Stimulated activated naive CD8-positive, alpha-beta T cell treated with anti-CD3 and anti-CD28 coated beads, Interleukin-15, Interleukin-2, amounts not matched to agents 100 U/mL and 50 U/mL, for 24 hours (primary cell): ENCODE data around the gene CACNA2D3.

Source experiments
- ATAC-seq: fragments of 150-1000 bp; cut with Tn5 transposase; one replicate; pipeline ENCODE4 v1.10.0; 2021
- DNase-seq: peaks from one replicate; pipeline ENCODE4 v3.0.0; 2021

The CACNA2D3 gene

DNA sequence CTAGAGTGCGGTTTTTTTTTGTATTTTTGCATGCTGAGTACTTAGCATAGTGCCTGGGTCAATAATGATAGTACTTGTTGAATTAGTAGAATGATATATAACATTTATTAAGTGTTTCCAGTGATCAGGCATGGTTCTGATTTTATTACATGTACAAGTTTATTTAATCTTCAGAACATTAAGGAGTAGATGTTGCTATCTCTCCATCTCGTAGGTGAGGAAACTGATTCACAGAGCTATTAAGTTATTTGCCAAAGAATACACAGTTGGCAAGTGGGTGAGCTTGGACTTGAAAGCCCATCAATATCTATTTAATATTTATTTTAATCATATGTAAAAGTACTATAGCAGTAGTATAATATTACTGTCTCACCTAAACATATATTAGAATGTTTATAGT is 219.5 kb downstream of the CACNA2D3 start:
- DNase-seq = no peak

DNA sequence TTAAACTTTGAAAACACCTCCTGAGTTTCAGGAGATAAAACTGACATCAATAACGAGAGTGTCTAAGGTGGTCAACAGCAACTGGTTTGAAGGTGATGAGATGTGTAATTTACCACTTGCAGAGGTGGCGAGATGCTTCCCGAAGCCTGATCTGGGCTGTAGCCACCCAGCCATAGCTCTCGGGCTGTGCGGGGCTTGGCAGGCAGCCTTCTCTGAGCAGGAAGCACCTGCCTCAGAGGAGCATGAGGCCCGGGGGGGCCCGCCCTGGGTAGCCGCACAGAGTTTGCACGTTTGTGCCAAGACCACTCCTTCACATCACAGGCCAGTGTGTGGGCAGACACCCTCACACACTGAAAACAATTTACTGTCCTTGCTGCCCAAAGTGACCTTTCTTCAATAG is 220.3 kb downstream of the CACNA2D3 start:
- DNase-seq (no peak), ATAC-seq (no peak)

More for the DNA sequence above, 219.5 kb downstream of the CACNA2D3 start:
- no peak for ATAC-seq

DNA sequence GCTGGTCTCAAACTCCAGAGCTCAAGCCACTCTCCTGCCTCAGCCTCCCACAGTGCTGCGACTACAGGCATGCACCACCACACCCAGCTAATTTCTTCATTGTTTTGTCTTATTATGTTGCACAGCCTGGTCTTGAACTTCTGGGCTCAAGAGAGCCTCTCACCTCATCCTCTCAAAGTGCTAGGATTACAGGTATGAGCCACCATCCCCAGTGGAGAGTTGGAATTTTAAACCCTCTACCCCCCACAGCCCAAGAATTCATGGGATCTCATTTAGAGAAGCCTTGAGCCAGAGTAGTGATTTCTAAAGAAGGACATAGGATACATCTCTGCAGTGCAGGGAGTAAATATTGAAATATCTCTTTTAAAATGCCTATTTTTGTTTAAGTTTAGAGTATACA is 221.1 kb downstream of the CACNA2D3 start:
- DNase-seq (no peak), ATAC-seq (no peak)

DNA sequence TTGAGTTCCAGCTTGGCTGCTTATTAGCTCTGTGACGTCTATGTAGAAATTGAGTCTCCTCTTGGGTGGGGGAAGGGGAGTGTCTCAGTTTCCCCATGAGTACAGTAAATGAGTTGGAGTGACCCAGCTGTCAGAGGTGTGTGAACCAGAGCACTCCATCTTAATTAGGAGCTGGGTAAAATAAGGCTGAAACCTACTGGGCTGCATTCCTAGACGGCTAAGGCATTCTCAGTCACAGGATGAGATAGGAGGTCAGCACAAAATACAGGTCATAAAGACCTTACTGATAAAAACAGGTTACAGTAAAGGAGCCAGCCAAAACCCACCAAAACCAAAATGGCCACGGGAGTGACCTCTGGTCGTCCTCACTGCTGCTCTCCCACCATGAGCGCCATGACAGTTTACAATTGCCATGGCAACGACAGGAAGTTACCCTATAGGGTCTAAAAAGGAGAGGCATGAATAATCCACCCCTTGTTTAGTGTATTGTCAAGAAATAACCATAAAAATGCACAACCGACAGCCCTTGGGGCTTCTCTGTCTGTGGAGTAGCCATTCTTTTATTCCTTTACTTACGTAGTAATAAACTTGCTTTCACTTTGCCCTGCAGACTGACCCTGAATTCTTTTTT is 222.4 kb downstream of the CACNA2D3 start:
- ATAC-seq = no peak
- no peak for DNase-seq

DNA sequence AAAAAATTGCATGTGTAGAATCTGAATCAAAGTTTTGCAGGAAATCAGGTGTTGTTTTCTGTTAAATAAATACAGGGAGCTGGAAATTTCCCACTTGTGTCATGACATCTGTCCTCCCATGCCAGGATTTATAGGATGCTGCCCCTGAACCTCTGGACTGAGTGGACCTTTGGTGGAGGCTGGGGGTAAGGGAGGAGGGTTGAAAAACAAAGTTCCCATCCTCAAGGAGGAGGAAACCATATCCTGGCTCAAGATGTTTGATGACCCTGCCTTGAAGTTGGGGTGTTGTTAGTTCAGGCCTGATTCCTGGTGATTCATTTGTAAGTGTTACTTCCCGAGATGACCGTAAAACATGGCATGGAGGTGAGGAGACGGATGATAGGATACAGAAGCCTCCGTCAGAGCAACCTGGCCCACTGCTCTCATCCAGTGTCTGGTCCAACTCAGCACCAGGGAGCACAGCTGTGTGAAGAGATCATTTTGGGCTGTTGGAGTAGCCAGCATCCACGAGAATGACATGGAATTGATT is 223.6 kb downstream of the CACNA2D3 start:
- no peak for DNase-seq
- ATAC-seq = no peak

DNA sequence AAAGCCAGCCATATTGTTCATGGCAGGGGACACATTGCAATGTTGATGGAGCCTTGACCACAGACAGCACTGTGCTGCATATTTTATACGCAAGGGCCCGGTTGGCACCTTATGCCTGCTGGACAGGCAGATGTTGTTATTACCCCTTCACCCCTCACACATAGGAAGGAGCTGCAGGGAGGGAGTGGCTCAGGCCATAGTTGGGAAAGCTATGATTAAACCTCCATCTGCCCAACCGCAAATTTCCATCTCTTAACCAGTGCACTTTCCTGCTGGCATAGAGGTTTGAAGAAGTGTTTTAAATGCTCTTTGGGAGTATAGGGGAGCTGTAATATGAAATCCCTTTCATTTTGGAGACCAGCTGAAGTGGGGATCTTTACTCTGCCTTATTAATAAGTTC is 224.7 kb downstream of the CACNA2D3 start:
- DNase-seq = no peak
- ATAC-seq = no peak

DNA sequence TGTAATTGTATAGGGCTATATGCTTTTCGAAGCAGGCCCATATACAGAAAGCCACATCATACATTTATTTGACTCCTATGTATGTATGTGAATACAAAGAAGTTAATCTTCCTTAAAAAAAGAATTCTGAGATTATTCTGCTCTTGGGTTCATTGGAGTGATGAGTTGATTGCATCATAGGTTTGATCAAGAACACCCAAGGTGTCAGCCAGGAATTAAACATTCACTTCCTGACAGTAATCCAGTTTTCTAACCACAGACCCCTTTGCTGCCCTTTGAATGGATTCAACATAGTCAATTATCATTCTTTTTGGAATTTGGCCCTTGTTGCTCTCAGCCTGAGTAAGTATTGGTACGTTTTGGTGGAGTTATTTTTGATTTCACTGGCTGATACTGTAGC is 225.6 kb downstream of the CACNA2D3 start:
- ATAC-seq = no peak
- DNase-seq = no peak

DNA sequence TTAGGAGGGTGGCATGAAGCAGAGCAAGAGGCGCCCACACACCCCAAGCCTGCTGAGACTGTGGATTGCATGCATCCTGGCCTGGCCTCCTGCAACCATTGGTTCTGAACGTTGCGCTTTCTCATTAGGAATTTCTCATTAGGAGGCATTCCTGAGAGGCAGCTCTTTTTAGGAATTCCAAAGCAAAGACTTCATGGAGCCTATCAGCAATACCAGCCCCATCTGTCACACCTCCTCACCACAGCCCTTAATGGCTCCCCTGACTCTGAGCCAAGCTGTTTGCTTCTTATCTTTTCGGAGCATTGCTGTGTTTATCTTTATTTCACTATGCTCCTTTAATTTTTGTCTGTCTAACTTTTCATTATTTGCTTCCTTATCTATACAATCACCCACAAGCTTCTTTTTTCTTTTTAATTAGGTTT is 226.9 kb downstream of the CACNA2D3 start:
- ATAC-seq = no peak

DNA sequence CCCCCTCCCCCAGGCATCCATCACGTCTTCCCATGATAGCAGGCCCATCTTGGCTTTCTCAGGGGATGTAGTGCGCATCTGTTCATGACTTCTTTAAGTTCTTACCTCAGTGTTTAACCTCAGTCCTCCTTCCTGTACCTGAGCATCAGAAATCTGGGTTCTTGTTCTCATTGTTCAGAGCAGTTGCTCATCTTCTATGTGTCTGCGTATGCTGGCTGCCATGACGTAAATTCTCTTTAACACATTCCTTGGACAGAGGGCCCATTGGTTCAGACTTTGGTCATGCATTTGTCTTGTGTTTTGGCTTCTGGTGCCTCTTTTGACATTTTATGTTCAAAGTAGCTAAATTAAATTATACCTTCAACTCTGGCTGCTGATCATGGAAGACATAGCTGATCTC is 227.3 kb downstream of the CACNA2D3 start:
- no peak for ATAC-seq
- no peak for DNase-seq

More for the DNA sequence above, 226.9 kb downstream of the CACNA2D3 start:
- no peak for DNase-seq

DNA sequence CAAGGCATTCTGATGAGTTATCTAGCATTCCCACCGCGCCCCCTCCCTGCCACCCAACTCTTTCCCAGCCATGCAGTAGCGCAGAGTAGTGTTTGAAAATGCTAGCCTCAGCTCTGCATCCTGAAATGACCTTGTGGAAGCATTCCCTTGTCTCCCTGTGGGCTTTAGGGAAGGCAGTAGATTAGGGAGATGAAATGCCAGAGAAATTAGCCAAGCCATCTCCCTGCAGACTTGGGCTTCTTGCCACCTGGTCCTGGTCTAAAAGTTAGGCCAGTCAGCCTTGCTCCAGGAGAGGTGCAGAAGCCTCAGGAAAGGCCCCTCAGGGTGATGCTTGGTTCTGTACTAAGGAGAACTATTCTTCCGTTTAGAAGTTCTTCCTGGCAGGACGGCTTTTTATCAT is 231.2 kb downstream of the CACNA2D3 start:
- no peak for DNase-seq
- no peak for ATAC-seq

DNA sequence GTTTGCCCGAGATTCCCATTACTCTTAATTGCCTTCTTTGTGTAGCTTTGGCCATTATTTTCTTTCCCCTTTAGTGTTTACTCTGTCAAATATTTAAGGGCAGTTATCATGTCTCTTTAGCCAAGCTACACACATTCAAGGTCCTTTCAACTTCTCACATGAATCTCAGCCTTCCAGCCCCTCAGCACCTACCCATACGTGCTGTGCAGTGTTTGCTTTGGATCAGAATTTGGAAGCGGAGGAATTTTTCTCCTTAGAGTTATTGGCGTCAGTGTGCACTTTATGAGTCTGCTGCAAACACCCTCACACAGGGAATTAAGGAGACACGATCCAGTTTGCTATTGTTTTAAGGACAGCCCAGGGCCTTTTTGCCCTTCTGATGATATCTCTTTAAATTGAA is 231.6 kb downstream of the CACNA2D3 start:
- DNase-seq (no peak), ATAC-seq (no peak)

DNA sequence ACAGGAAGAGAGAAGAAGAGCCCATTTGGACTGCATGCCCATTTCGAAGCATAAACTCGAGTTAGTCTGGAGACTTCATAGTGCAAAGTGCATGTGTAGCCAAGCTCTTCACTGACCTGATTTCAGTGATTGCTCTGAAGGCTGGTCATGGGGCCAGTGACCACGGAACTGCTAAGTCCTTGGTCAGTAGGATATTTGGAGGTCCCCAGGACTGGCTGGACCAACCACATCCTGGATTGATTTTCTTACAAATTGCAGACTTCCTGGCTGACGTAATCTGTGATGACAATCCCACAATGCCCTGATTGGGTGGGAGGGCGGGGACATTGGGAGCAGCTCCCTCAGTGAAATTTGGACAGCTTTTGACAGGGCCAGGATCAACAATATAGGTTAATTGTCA is 233.4 kb downstream of the CACNA2D3 start:
- DNase-seq (no peak), ATAC-seq (no peak)

DNA sequence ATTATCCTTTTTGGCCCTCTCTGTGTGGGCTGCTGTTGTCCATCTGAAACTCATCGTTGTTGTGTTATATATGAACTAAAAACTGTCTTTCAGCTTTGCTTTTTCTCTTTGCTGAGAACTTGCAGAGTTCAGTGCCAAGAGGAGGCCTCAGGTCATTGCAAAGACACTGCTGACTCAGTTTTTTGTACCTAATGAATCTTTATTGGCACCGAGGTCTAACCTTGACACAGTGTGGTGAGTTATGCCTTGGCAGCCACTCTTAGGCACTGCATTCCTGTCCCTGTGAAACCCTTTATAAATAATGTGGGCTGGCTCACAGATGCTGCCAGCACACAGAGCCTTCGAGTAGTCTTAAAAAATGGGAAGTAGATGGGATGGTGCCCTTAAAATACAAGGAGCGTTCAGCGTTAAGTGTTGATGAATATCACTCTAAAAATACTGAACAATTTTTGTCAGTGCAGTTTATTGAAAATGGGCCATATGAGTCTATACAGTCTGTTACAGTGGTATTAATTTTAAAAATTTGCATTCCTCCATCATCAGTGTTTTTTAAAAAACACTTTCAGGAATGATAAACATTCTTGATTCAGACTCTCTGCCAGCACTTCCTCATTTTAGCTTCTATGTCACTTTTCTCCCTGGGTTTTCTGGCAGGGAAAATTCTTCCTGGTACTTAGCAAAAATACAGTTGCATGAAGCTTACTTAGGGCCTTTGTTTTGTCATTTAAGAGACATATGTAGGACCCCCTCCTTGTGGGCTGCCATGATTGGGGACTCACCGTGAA is 234.1 kb downstream of the CACNA2D3 start:
- no peak for DNase-seq
- ATAC-seq = no peak

DNA sequence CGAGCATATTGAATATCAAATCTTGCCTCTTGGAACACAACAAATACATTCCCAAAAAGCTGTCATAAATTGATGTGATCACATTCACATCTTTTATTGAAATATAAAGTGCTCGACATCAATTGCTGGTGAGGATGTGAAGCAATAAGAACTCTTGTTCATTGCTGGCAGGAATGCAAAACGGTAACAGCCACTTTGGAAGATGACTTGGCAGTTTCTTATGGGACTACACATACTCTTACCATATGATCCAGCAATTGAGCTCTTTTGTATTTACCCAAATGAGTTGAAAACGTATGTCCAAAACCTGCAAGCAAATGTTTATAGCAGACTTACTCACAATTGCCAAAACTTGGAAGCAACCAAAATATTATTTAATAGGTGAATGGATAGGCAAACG is 234.9 kb downstream of the CACNA2D3 start:
- DNase-seq = no peak
- no peak for ATAC-seq

DNA sequence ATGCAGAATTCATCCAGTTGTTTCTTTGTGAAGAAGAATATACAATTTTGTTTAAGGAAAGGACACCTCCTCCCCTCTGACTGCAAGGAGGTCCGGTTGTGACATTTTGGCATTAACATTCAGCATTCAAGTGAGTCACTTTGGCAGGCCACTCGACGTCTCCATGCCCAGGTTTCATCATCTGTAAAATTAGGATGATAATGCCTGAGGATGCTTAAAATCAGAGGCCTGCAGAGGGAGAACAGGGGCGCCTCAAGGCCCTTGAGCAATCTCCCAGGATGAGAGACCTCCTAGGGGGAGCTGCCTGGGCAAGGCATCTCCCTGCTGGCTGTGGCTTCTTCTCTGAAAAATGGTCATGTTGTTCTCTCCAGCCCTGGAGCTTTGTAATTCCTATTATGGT is 236.0 kb downstream of the CACNA2D3 start:
- no peak for DNase-seq
- ATAC-seq = no peak

DNA sequence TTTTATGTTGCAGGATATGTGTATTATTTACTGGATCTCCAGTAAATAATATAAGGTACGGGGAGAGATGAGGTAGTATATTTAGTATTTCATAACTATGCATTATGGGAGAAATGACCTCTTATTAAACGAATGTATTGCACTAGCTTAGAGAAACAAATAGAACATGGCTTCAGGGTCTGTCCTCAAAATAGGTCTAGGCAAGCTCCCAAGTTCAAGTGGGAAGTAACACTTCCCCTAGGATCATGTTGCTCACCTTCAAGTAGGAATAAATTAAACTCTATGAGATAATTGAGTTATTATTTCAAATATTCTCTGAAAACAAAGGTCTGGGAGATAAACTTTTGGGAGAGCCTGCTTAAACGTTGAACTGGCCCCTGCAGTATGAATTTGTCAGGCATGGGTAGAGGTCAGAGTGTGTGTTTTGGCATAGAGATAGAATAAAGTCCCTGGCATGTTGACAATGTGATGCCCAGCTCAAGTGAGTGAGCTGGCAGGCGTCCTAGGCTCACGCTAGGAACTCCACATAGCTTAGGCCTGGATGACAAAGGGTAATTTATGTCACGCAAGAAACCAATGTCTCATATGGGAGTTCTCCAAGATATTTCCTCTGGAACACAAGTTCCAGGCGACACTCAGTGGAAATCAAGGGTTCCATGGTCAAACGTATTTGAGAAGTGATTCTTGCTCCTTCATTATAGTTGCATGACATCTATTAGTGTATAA is 236.8 kb downstream of the CACNA2D3 start:
- DNase-seq (no peak), ATAC-seq (no peak)

DNA sequence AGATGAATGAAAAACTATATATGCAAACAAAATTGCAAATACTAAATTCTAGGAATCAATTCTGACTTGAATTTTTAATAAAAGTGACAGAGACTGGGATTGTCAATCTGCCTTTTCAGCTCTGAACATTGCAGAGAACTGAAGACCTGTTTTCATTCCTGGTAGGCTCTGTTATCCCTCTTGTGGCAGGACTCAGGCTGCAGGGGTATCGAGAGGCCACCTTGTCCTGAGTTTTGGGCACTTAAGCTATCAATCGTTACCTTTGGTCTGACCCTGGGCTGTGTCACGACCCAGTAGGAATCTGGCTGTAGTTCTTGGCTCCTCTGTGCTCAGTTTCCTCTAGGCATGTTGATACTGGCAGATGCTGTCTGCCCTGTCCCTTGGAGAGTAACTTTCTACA is 238.0 kb downstream of the CACNA2D3 start:
- ATAC-seq (no peak), DNase-seq (no peak)

DNA sequence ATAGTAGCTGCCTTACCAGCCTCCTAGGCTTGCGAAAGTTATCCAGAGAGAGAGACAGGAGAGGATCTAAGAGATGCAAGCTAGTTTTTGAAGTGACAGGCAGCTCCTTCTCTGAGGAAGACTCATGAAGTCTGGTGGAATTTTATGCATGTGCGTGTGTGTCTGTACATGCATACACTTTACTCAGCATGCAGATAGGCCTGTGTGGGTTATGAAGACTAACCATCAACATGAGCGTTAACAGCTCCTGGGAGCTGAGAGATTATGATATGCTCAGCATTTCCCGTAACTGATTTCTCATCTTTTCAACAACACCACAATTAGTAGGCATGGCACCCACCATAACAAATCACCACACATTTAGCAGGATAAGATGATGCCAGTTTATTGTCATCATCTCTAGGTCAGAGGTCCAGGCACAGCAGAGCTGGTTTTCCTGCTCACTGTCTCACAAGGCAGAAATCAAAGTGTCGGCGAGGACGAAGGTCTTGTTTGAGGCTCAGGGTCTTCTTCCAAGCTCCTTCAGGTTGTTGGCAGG is 239.5 kb downstream of the CACNA2D3 start:
- ATAC-seq = no peak

DNA sequence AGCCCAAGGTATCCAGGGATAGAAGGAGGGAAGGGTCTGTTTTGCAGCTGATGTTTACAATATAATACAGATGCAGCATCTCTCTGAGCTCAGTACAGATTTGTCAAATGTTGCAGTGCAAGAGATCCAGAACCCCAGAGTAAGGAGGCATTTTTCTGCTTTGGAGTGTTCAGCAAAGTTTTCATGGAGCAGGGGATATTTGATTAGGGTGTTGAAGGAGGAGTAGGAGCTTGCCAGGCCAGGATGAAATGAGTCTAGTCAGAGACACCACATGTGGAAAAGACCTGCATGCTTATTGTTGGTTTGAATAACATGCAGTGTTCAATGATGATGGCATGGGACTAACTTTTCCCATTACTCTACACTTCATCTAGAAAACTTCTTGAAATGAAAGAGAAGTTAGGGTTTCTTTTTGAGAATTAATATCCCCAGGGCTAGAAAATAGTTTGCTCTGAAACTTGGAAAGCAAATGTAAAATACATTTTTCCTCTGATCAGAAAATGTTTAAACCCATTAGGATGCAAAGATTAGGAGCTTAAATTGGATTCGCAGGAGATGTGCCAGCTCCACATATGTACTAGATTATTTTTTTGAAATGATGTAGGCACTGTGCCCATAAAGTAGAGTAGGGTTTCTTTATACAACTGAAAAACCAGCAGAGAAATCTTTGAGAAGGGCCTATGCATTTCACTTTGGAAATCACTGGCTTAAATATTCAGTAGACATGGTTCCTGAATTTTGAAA is 243.8 kb downstream of the CACNA2D3 start:
- no peak for DNase-seq
- no peak for ATAC-seq

More for the DNA sequence above, 239.5 kb downstream of the CACNA2D3 start:
- DNase-seq = no peak

DNA sequence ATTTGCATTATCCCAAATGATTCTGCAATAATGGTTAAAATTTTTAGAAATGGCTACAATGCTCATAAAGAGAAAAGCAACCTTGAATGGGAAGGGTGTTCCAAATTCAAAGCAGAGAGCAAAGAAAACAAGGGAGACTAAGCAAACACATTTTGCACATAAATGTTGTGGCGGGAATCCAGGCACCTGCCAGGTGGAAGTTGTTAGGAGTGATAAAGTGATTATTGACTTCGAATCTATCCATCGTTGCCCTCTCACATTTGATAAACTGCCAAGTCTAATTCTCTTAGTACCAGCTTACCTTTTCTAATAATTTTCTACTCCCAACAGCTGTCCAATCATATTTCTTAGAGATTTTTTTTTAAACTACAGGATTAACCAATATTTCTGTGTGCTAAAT is 244.5 kb downstream of the CACNA2D3 start:
- DNase-seq (no peak), ATAC-seq (no peak)

DNA sequence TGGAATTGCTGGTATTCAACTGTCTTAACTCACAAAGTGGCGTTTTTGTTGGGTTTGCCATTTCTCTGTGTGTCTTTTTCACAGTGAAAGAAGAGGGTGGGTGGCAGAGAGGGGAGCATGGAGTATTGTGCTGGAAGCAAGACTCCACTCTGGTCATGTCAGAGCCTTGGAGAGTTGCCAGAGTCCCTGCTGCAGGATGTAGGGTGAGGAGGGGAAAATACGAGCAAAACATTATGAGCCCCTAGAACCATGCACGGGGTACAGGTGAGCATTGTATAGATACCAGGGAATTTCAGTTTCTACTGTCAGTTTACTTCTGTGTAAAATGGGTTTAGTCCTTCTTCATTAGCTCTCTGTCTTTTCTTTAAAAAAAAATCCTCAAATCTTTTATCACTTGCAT is 249.9 kb downstream of the CACNA2D3 start:
- no peak for DNase-seq
- no peak for ATAC-seq
